BLaER1 treated with 17β-estradiol and CSF1 and Interleukin-3, amounts not matched to agents 10 nM and 100 nM (cell line): Measurements from ENCODE around the gene MSMO1.

Experiments
- H3K27ac ChIP-seq, 11 experiments: shearing (Covaris generic); formaldehyde crosslinking; 2 replicates each; pipeline ENCODE4 v1.8.1; 2022
- H3K27me3 ChIP-seq, 11 experiments: shearing (Covaris generic); formaldehyde crosslinking; 2 replicates each; pipeline ENCODE4 v1.8.1; 2022
- H3K36me3 ChIP-seq, 11 experiments: shearing (Covaris generic); formaldehyde crosslinking; 2 replicates each; pipeline ENCODE4 v1.8.1; 2022
- H3K4me1 ChIP-seq, 10 experiments: shearing (Covaris generic); formaldehyde crosslinking; 2 replicates each; pipeline ENCODE4 v1.8.1; 2022
- H3K4me2 ChIP-seq, 11 experiments: shearing (Covaris generic); formaldehyde crosslinking; 2 replicates each; pipeline ENCODE4 v1.8.1; 2022
- H3K4me3 ChIP-seq, 10 experiments: shearing (Covaris generic); formaldehyde crosslinking; 2 replicates each; pipeline ENCODE4 v1.8.1; 2022
- H3K9ac ChIP-seq, 11 experiments: shearing (Covaris generic); formaldehyde crosslinking; 2 replicates each; pipeline ENCODE4 v1.8.1; 2022
- H3K9me3 ChIP-seq, 11 experiments: shearing (Covaris generic); formaldehyde crosslinking; replicated peaks in 1 of 11; 2 replicates each; pipeline ENCODE4 v1.8.1; 2022
- H4K20me1 ChIP-seq, 11 experiments: shearing (Covaris generic); formaldehyde crosslinking; 2 replicates each; pipeline ENCODE4 v1.8.1; 2022
- Cebpa-rat ChIP-seq, 11 experiments: shearing (Covaris generic); IDR thresholded peaks; 2 replicates each; pipeline ENCODE4 v1.8.1; 2022

MSMO1 gene

GRCh38 chr4:165382640-165383039, 55.2 kb downstream of the MSMO1 start:
- no peak overlapping the region for H3K4me2 ChIP-seq
- TF ChIP-seq Cebpa-rat (IDR thresholded peaks at IDR 0.05), result no peak
- H3K4me3 ChIP-seq, result no peak overlapping the region
- H3K27ac ChIP-seq, result no peak overlapping the region
- H3K9me3 ChIP-seq, result peaks cover 9 to 17% (median 12%) of the 10 kb centered on the region in 11 experiments
- no peak overlapping the region for H3K9ac ChIP-seq
- H3K36me3 ChIP-seq, result no peaks in the 10 kb centered on the region
- H4K20me1 ChIP-seq, result no peaks in the 10 kb centered on the region
- H3K27me3 ChIP-seq, result no peaks in the 10 kb centered on the region
- no peaks in the 10 kb centered on the region for H3K4me1 ChIP-seq

- Histone ChIP-seq H3K27ac (no peak overlapping the region), H3K27me3 (no peaks in the 10 kb centered on the region), H3K4me2 (no peak overlapping the region), H4K20me1 (no peaks in the 10 kb centered on the region), H3K36me3 (no peaks in the 10 kb centered on the region), H3K9ac (no peak overlapping the region), H3K4me3 (no peak overlapping the region), H3K4me1 (no peaks in the 10 kb centered on the region), H3K9me3 (peaks cover 7 to 13% (median 8%) of the 10 kb centered on the region in 11 experiments)
- no peak for TF ChIP-seq Cebpa-rat (IDR thresholded peaks at IDR 0.05)
Observed at GRCh38 chr4:165383591-165384073, 56.2 kb downstream of the MSMO1 start.

- Histone ChIP-seq H3K9ac (no peak overlapping the region), H3K27me3 (no peaks in the 10 kb centered on the region), H3K27ac (no peak overlapping the region), H3K4me2 (no peak overlapping the region), H4K20me1 (no peaks in the 10 kb centered on the region), H3K4me3 (no peak overlapping the region), H3K4me1 (no peaks in the 10 kb centered on the region), H3K9me3 (peaks cover 1 to 7% (median 2%) of the 10 kb centered on the region in 11 experiments), H3K36me3 (no peaks in the 10 kb centered on the region)
- no peak for TF ChIP-seq Cebpa-rat (IDR thresholded peaks at IDR 0.05)
Observed at GRCh38 chr4:165384186-165384585, 56.7 kb downstream of the MSMO1 start.

GRCh38 chr4:165384598-165384997, 57.1 kb downstream of the MSMO1 start:
- TF ChIP-seq Cebpa-rat (IDR thresholded peaks at IDR 0.05), result no peak
- Histone ChIP-seq H3K27ac (no peak overlapping the region), H3K4me2 (no peak overlapping the region), H3K9me3 (peaks cover 0 to 3% (median 0%) of the 10 kb centered on the region in 11 experiments; a peak in 2 of 22 replicates), H3K9ac (no peak overlapping the region), H3K4me3 (no peak overlapping the region), H3K27me3 (no peaks in the 10 kb centered on the region), H4K20me1 (no peaks in the 10 kb centered on the region), H3K4me1 (no peaks in the 10 kb centered on the region), H3K36me3 (no peaks in the 10 kb centered on the region)

- H3K36me3 ChIP-seq, result no peaks in the 10 kb centered on the region
- H3K4me1 ChIP-seq, result no peaks in the 10 kb centered on the region
- H3K9me3 ChIP-seq, result no peaks in the 10 kb centered on the region
- no peak overlapping the region for H3K9ac ChIP-seq
- H3K27me3 ChIP-seq, result no peaks in the 10 kb centered on the region
- no peak overlapping the region for H3K27ac ChIP-seq
- H3K4me2 ChIP-seq, result no peak overlapping the region
- no peaks in the 10 kb centered on the region for H4K20me1 ChIP-seq
- TF ChIP-seq Cebpa-rat (IDR thresholded peaks at IDR 0.05), result no peak
- no peak overlapping the region for H3K4me3 ChIP-seq
Observed at GRCh38 chr4:165385126-165385525, 57.7 kb downstream of the MSMO1 start.

GRCh38 chr4:165386328-165386727, 58.9 kb downstream of the MSMO1 start:
- no peak overlapping the region for H3K4me3 ChIP-seq
- H3K9ac ChIP-seq, result no peak overlapping the region
- no peaks in the 10 kb centered on the region for H3K9me3 ChIP-seq
- no peaks in the 10 kb centered on the region for H3K36me3 ChIP-seq
- H3K4me2 ChIP-seq, result no peak overlapping the region
- H4K20me1 ChIP-seq, result no peaks in the 10 kb centered on the region
- no peaks in the 10 kb centered on the region for H3K27me3 ChIP-seq
- no peak for TF ChIP-seq Cebpa-rat (IDR thresholded peaks at IDR 0.05)
- no peaks in the 10 kb centered on the region for H3K4me1 ChIP-seq
- no peak overlapping the region for H3K27ac ChIP-seq

- H3K27ac ChIP-seq, result no peak overlapping the region
- H3K27me3 ChIP-seq, result no peaks in the 10 kb centered on the region
- TF ChIP-seq Cebpa-rat (IDR thresholded peaks at IDR 0.05), result no peak
- no peak overlapping the region for H3K4me3 ChIP-seq
- H4K20me1 ChIP-seq, result no peaks in the 10 kb centered on the region
- no peaks in the 10 kb centered on the region for H3K4me1 ChIP-seq
- H3K9me3 ChIP-seq, result no peaks in the 10 kb centered on the region
- no peaks in the 10 kb centered on the region for H3K36me3 ChIP-seq
- H3K4me2 ChIP-seq, result no peak overlapping the region
- H3K9ac ChIP-seq, result no peak overlapping the region
Observed at GRCh38 chr4:165388756-165389155, 61.3 kb downstream of the MSMO1 start.
